ENCODE results near the gene SPEG. TPM values are rescaled to one million over a fixed set of nuclear protein-coding genes. Genes with fewer than 3 reads are reported as not detected.
A peak's percentile ranks its signal among the peaks of the same experiment; 100 is the strongest.
"Not testable (repeated sequence)": the region's sequence is repeated elsewhere in the genome, so short reads cannot be mapped to it uniquely, and the experiment has no call there.

SPEG gene
- total RNA-seq: 10.5 TPM

DNA sequence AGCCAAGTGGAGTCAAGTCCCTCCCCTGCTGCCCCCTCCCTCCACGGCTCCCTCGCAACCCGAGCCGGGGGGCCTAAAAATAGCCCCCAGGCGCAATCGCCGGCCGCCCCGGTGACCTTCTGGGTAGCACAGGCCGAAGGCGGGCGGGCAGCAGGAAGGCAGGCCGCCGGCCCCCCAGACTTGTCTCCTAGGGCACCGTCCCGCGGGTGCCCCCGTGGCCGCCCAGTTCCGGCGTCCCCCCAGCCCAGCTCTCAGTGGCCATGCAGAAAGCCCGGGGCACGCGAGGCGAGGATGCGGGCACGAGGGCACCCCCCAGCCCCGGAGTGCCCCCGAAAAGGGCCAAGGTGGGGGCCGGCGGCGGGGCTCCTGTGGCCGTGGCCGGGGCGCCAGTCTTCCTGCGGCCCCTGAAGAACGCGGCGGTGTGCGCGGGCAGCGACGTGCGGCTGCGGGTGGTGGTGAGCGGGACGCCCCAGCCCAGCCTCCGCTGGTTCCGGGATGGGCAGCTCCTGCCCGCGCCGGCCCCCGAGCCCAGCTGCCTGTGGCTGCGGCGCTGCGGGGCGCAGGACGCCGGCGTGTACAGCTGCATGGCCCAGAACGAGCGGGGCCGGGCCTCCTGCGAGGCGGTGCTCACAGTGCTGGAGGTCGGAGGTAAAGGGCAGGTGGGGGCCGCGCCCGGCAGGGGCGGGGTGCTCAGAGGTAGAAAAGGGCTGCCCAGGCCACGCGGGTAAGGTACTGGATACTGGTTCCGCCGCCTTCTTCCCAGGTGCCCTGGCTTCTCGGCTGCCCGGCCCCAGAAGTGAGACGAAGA lies at the start of gene SPEG:
Gene SPEG, plus strand, starts transcription at position 126 of the 808 bp plus-strand sequence. Its CDS starts 135 bp downstream, at position 261.
- no peak for DNase-seq

- DNase-seq: no peak
These were observed 49.8 kb upstream of the SPEG start for GRCh38 chr2:219384859-219385258.

- no peak for DNase-seq
These were observed 48.6 kb upstream of the SPEG start for GRCh38 chr2:219385958-219386520.

DNA sequence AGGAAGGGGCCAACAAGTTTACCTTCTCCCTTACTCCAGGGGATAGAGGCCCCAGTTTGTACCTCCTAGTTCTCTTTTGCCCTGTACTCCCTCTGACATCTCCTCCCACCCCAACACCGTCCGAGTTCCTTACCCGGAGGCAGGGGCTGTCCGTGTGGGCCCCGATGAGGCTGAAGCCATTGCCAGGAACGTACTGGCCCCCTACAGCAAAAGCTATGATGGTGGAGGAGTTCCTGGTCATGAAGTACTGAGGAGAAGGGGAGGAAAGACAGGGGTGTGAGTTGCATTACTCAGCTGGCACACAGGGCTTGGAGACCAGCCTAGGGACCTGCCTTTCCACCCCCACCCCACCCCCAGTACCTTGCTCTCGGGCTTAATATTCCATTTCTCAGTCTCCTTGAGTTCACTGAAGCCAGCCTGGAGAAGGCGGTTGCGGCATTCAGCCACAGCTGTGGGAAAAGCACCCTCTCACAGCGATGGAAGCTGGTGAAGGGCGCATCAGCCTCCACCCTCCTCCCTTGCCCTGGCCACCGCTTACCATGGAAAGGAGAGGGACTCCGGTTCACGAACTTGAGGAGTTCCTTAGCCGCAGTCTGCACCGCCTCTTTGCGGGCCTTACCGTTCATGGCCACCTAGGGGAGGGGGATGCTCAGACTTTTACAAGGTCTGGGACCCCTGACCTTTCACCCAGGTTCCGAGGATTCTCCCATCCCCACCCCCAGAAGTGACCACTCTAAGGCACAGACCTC lies 47.9 kb upstream of the SPEG start:
- no peak for DNase-seq

DNA sequence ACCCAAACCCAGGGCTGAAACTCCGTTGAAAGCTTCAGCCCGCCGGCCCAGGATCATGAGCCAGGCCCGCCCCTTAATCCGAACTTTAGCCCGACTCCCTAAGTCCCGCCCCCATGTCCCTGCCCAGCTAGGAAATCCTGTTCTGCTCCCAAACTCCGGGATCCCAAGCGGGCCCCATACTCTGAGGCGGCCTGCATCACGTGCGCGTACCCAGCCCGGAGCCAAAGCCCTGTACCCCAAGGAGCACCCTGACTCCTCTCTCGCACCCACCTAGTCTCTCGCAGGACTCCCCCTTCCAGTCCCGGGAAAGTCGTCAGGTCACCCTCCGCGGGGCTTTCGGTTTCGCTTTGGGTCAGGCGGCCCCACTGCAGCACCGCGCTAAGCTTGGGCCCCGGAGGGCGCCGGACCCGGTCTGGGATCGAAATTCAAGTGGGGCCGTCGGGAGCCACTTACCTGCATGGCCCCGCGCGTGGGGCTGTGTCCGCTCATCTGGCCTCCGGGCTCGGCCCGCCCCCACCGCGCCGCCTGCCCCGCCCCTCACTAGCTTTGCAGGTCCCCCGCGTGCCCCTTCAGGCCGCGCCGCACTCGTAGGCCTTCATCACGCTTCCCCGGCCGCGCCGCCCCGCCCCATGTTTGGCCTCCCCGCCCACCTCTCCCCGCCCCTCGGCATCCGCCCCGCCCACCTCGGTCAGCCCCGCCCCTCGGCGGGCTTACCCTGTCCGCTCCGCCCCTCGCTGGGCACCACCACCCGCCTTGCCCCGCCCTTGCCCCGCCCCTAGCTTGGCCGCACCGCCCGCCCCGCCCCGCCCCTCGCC lies 47.1 kb upstream of the SPEG start, which contains the start of gene DNPEP:
Gene DNPEP, minus strand, starts transcription at position 607 of the 815 bp plus-strand sequence. Its CDS starts 118 bp downstream, at position 489.
- peak; percentile 99 for DNase-seq

DNA sequence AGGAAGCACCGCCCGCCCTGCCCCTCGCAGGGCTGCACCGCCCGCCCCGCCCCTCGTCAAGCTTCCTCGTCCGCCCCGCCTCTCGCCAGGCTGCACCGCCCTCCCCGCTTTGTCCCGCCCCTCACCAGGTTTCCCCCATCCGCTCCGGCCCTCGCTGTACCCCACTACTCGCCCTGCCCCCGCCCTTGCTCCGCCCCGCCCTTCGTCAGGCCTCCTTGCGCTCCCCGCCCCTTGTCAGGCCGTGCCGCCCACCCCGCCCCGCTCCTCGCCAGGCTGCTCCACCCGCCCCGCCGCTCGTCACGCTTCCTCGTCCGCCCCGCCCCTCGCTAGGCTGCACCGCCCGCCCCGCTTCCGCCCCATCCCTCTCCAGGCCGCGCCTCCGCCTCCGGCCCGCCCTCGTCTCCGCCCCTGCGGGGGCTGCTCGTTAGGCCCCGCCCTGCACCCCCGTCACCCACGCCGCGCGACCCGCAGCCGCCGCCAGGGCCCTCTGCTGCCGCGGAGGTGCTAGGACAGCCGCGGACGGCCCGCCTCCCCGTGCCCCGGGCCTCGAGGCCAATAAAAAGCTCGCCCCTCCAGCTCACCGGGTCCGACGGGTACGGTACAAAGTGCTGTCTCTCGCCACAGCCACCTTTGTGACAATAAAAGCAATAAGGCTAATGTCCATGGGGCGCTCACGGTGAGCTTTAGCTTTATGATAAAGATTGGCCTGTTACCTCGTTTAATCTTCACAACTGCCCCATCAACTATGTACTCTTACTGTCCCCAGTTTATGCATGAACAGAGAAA lies 46.3 kb upstream of the SPEG start:
- peak; percentile 99 for DNase-seq

GRCh38 chr2:219388907-219389156 lies 45.8 kb upstream of the SPEG start:
- DNase-seq: no peak

DNA sequence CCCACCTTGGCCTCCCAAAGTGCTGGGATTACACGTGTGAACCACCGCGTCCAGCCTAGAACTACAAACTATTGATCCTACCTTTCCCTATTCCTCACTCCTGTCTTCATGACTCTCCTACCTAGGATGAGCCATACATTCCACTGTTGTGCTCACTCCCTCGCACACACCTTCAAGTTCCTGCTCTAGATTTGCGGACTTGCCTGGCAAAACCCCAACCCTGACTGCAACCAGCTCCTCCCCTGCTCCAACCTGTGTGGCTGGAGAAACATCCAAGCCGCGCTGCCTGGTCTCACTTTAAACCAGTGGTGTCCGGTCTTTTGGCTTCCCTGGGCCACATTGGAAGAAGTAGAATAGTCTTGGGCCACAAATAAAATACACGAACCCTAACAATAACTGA lies 41.9 kb upstream of the SPEG start:
- no peak for DNase-seq

DNA sequence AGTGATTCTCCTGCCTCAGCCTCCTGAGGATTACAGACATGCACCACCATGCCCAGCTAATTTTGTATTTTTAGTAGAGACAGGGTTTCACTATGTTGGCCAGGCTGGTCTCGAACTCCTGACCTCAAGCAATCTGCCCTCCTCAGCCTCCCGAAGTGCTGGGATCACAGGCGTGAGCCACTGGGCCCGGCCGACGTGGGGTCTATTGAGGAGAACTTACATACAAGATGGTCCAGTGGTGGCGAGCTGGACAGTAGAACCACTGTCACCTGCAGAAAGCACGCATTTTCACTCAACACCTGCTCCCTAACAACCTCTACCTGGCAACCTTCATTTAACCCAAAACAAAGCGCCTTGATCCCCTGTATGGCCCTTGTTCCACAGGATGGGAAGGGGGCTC lies 39.6 kb upstream of the SPEG start:
- DNase-seq: not testable (repeated sequence)

DNA sequence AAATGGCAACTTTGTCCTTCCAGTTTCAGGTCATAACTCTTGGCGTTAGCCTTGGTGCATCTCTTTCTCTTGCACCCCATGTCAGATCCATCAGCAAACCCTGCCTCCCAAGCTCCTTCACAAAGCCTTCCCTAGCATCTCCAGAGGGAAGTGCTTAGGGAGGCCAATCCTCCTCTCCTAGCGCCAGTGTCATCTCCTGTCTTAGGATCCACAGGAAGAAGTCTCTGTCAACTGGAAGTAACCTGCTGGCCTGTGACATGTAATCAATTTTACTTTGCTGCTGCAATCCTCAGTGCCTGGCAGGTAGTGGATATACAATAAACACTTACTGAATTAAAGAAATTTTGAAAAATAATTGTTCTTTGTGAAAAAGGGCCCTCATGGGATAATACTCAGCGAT lies 39.0 kb upstream of the SPEG start:
- DNase-seq: no peak

DNA sequence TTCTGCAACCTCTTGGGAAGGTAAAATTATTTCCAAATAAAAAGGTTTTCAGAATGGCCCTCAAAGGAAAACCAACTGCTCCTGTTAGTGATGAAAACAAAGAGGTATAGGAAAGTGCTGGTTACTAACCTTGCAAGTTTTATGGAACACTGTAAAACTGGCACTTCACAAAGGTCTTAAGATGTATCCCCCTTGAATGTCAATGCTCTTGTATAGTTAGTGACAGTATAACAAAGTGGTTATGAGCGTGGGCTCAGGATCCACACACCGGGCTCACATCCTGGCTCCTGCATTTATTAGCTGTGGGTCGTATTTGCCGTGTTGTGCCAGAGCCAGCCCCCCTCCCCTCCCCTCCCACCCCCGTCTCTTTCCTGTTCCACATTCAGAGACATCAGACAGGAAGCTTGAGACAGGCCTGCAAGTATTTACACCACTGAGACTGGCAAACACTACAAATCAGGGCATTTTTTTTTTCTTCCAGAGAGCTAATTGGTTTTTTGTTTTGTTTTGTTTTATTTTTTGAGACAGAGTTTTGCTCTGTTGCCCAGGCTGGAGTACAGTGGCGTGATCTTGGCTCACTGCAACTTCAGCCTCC lies 37.7 kb upstream of the SPEG start:
- DNase-seq: no peak

GRCh38 chr2:219398721-219399363 lies 35.8 kb upstream of the SPEG start:
- no peak for DNase-seq

DNA sequence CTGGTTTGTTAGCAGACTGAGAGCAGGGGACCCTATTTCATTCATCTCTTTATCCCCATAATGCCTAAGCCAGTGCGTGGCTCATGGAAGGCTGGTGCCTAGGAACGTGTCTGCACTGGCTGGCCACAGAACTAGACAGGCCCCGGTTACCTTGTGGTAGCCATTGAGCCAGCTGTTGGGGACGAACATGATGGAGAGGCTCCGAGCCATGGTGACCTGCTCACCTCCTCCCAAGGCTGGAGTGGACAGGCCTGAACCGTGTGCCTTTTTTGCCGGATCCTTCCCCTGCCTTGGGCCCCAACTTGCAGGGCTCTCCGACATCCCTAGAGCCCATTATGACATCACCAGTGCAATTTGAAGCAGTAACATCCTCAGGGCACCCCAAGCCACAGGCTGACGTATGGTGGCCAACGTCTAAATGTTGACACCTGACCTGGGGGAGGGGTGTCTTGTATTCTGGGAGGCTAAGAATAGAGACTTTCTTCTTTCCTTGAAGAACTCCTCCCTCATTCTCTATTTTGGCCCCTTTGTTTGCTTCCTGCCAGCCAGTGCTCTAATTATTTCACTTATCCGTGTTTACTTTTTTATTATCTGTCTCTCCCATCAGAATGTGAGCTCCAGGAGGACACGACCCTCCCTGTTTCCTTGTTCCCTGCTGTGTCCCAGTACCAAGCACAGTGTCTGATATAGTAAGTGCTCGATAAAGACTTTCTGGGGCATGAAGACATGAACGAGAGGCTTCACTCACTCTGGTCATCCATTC lies 34.7 kb upstream of the SPEG start:
- no peak for DNase-seq

- no peak for DNase-seq
These were observed 34.1 kb upstream of the SPEG start for GRCh38 chr2:219400562-219400961.

DNA sequence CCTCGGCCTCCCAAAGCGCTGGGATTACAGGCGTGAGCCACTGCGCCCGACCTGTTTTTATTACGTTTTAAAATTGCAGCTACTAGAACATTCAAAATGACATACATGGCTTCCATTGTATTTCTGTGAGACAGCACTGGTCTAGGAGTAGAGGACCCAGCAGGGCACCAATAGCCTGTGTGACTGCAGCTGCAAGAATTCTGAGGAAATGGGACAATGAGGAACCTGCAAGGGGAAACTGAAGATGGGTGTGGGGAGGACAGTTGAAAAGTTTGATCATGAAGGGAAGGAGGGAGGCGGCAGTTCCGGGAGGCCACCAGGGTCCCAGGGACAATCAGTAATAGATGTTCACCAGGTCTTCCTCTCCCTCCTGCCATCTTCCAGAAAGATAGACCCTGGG lies 33.0 kb upstream of the SPEG start:
- no peak for DNase-seq

- peak; percentile 81 for DNase-seq
These were observed 31.8 kb upstream of the SPEG start for GRCh38 chr2:219402665-219403515.

GRCh38 chr2:219403861-219404260 lies 30.8 kb upstream of the SPEG start:
- DNase-seq: no peak

DNA sequence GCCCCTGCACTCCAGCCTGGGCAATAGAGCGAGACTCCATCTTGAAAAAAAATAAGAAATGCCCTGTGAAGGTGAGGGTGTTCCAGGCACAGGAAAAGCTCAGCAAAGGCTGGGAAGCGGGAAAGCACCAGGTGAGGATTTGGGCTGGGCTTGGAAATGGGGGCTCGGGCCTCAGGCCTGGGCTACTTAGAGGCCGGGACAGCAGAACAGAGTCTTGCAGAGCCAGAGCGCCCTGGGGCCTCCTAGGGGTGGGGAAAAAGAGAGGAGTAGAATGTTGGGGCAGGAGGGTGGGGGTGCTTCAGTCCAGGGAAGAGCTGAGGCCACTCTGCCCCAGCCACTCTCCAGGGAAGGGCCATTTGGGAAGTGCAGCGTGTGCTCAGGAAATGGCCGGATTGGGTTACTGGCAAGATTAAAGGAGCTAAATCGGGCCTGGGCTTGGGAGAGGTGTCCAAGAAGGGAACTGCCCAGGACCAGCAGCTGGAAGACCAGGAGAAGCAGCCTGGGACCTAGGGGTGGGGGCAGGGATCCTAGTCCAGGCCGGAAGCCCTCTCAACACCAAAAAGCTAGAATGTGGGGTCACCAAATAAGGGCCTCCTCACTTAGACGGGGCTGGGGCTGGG lies 30.2 kb upstream of the SPEG start:
- no peak for DNase-seq

DNA sequence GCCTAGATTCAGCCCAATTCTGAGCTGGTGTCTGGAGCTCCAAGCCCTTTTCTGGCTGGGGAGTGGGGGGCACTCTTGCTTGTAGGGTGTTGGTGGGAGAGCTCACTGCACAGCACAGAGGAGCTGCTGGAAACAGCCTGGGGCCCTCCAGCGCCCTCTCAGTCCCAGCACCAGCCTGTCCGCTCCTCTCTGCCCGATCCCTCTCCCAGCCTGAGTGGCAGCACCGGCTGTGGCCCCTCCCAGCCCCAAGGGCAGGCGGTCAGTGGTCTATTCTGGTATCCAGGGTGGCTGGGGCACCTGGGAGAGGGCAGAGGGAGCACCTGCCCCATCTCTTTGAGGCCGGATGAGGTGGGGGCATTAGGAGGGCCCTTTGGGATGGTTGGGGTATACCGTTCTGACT lies 29.7 kb upstream of the SPEG start:
- no peak for DNase-seq

Measured in skin of body (tissue), 2 donors.